Ovary (tissue), 9 donors: ENCODE results near the gene FRMPD2. TPM values are rescaled to one million over a fixed set of nuclear protein-coding genes. Genes with fewer than 3 reads are reported as not detected.

Experiments
- DNase-seq, 5 donors: peaks; one replicate each; pipeline ENCODE4 v3.0.0-alpha.2; 2019 to 2020
- H3K27ac ChIP-seq, 2 donors: fragments of 200-600 bp; one replicate each; pipeline versions ENCODE4 v1.5.1 to v1.8.0; 2019 to 2022
- H3K27me3 ChIP-seq: fragments of 200-600 bp; one replicate; pipeline ENCODE4 v1.8.0; 2022
- H3K36me3 ChIP-seq: fragments of 200-600 bp; sonication (generic); one replicate; pipeline ENCODE4 v1.5.1; 2019
- H3K4me1 ChIP-seq: one replicate; pipeline ENCODE4 v1.8.1; 2013; ENCODE audit warnings: mild to moderate bottlenecking, moderate library complexity; ENCODE audit not compliant: insufficient read depth
- H3K4me3 ChIP-seq: fragments of 200-600 bp; sonication (generic); one replicate; pipeline ENCODE4 v1.5.1; 2017
- H3K9me3 ChIP-seq, 2 donors: fragments of 200-600 bp in 1 of 2; sonication (generic) in 1 of 2; one replicate each; pipeline versions ENCODE4 v1.5.1 to v1.8.1; 2013 to 2019; ENCODE audit warnings: mild to moderate bottlenecking in 1 of 2, moderate library complexity in 1 of 2
- EP300 ChIP-seq: sonication (generic); formaldehyde crosslinking; IDR thresholded peaks from one replicate; pipeline ENCODE4 v1.6.1; 2017; ENCODE audit warnings: antibody characterized with exemption
- POLR2A ChIP-seq: fragments of 450-650 bp; IDR thresholded peaks from one replicate; pipeline ENCODE4 v1.6.1; 2017; ENCODE audit warnings: antibody characterized with exemption, mild to moderate bottlenecking, moderate library complexity
- WGBS, 3 donors: extraction: QIAGEN DNeasy Blood & Tissue Kit in 1 of 3; methylation state at CpG; one replicate each; pipeline versions ENCODE4 v1.1.5 to v1.1.7; 2013 to 2017; 5-methylcytosine and 5-hydroxymethylcytosine counted together
- intact Hi-C, 4 donors: fragments of 100-400 bp; cut with DNase I; formaldehyde crosslinking; loops; one replicate each; pipeline versions ENCODE4 v1.11.0 to v1.15.1; 2022 to 2023
- polyA plus RNA-seq, 2 donors: library from polyadenylated mRNA; stranded (reverse); fragments of 200-250 nt in 1 of 2; fragments of 350-450 nt in 1 of 2; fragmentation: Illumina TruSeq in 1 of 2; extraction: RNeasy Lipid Tissue Mini Kit (QIAGEN cat#74804) in 1 of 2; gene quantifications; one replicate each; pipeline ENCODE4 v1.2.3, GENCODE V29; 2013 to 2014
- total RNA-seq, 7 donors: library from RNA; depleted of rRNA in 2 of 7; stranded (reverse); fragments of >200 nt in 2 of 7; fragmentation: NEBNext Ultra II Directional in 3 of 7; extraction: Animal tissue kit (Norgen Biotek cat#: 25700) in 3 of 7; gene quantifications; one replicate each; pipeline versions ENCODE4 v1.1.0 to v1.2.4, GENCODE V29; 2016 to 2023
- TF ChIP-seq, protein P1 (sequence below), 3 donors: fragments of 450-650 bp in 2 of 3; fragments of 200-600 bp in 1 of 3; IDR thresholded peaks; one replicate each; pipeline versions ENCODE4 v1.5.1 to v1.8.0; 2016 to 2022; ENCODE audit warnings: antibody characterized with exemption in 3 of 3, mild to moderate bottlenecking in 1 of 3
- donor health status: DM: no; HTN: no; CAD: no; lungs with moderate emphysema.
- donor health status: DM: no; HTN: no; CAD: no.
- donor health status: Bipolar disorder and iron deficiency.
- donor health status: DM: yes; HTN: yes; CAD: no.
- donor health status: DM: no; HTN: no; CAD: no.
- donor health status: DM: yes; HTN: yes; CAD: no.

The FRMPD2 gene
- total and polyA plus RNA-seq, 9 donors: 0.15 to 11.8 (median 0.69) TPM; not detected in 3

DNA sequence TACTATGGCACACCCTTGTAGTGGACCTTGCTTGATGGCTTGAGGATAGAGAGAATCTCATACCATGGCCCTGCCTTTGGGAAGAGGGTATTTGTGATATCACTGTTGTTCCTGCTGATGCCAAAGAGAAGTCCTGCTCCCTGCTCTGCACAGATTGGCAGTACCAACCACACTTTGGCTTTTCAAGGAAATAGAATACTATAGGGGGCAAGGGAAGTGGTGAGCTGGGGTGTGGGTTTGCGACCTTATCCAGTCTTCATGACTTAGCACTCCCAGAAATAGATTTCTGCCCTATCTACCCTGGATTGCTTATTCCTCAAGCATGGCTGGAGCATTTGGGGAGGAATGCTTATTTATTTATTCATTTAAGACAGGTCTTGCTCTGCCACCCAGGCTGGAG, 25.2 kb upstream of the FRMPD2 start:
- Histone ChIP-seq H3K36me3 (no peaks in the 10 kb centered on the region), H3K27me3 (no peaks in the 10 kb centered on the region), H3K4me3 (no peak overlapping the region), H3K27ac (no peak overlapping the region), H3K4me1 (no peaks in the 10 kb centered on the region), H3K9me3 (no peaks in the 10 kb centered on the region)
- TF ChIP-seq, protein P1, sequence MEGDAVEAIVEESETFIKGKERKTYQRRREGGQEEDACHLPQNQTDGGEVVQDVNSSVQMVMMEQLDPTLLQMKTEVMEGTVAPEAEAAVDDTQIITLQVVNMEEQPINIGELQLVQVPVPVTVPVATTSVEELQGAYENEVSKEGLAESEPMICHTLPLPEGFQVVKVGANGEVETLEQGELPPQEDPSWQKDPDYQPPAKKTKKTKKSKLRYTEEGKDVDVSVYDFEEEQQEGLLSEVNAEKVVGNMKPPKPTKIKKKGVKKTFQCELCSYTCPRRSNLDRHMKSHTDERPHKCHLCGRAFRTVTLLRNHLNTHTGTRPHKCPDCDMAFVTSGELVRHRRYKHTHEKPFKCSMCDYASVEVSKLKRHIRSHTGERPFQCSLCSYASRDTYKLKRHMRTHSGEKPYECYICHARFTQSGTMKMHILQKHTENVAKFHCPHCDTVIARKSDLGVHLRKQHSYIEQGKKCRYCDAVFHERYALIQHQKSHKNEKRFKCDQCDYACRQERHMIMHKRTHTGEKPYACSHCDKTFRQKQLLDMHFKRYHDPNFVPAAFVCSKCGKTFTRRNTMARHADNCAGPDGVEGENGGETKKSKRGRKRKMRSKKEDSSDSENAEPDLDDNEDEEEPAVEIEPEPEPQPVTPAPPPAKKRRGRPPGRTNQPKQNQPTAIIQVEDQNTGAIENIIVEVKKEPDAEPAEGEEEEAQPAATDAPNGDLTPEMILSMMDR (IDR thresholded peaks at IDR 0.05): no peak
- no peak for TF ChIP-seq POLR2A
- no peak for TF ChIP-seq EP300
- intact Hi-C loops: loop anchor here in 1 of 4 donors (10.0 kb wide), 1 partner anchor 1235 kb away; the partner anchor contains the start of gene ERCC6
- DNase-seq: no peak
- WGBS, 3 donors: 0 to 95% (median 68%) methylated on average over 1 of the region's 1 CpG

DNA sequence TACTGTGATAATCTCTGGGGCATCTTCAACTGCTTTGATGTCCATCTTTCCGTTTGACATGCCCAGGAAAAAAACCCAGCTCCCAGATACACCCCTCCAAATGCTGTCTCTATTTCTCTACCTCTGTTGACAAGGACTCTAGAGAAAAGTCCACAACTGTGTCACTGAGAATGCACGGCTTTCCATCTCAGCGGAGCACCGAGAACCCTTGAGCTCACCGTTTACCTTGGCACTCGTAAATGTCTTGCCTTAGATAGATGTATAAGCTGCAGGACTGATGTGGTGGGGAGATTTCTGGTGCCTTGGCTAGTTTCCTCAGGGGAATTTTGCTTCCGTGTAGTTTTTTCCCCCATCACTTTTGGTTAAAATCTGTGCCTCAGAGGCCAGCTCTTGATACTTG, 24.6 kb upstream of the FRMPD2 start:
- H3K27me3 ChIP-seq: no peaks in the 10 kb centered on the region
- H3K4me1 ChIP-seq: no peaks in the 10 kb centered on the region
- 74 to 84% (median 80%) methylated on average over 7 of the region's 7 CpGs for WGBS, 3 donors
- DNase-seq: no peak
- H3K9me3 ChIP-seq: no peaks in the 10 kb centered on the region
- no peaks in the 10 kb centered on the region for H3K36me3 ChIP-seq
- no peak overlapping the region for H3K4me3 ChIP-seq
- intact Hi-C loops: no loop called here
- H3K27ac ChIP-seq: no peak overlapping the region
- TF ChIP-seq, protein P1 (IDR thresholded peaks at IDR 0.05): no peak
- TF ChIP-seq POLR2A (no peak), EP300 (no peak)

DNA sequence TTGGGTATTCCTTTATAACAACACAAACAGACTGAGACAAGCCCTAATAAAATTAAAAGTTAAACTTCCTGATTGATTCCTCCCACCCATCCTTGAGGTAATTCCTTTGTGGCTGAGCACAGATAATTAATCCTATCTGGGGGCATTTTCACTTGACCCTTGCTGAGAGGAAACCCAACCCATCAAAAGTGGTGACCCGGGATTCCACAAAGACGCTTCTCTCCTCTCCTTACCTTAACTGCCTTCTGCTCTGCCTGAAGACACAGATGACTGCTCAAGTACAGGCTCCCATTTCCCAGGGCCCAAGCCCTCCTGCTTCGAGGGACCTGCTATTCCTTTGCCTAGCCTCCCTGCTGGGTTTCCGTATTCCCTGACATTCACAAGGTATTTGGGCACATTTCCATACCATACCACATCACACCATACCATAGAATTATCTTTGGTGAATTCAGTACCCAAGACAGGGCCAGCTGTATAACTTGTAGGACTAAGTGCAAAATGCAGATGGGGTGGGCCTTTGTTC, 22.1 kb upstream of the FRMPD2 start:
- no peaks in the 10 kb centered on the region for H3K4me1 ChIP-seq
- TF ChIP-seq EP300 (no peak), POLR2A (no peak)
- TF ChIP-seq, protein P1 (IDR thresholded peaks at IDR 0.05): no peak
- H3K36me3 ChIP-seq: no peaks in the 10 kb centered on the region
- DNase-seq: no peak
- no peak overlapping the region for H3K27ac ChIP-seq
- intact Hi-C loops: no loop called here
- no peak overlapping the region for H3K4me3 ChIP-seq
- 72 to 79% (median 77%) methylated on average over 4 of the region's 4 CpGs for WGBS, 3 donors
- no peaks in the 10 kb centered on the region for H3K27me3 ChIP-seq
- H3K9me3 ChIP-seq: no peaks in the 10 kb centered on the region

DNA sequence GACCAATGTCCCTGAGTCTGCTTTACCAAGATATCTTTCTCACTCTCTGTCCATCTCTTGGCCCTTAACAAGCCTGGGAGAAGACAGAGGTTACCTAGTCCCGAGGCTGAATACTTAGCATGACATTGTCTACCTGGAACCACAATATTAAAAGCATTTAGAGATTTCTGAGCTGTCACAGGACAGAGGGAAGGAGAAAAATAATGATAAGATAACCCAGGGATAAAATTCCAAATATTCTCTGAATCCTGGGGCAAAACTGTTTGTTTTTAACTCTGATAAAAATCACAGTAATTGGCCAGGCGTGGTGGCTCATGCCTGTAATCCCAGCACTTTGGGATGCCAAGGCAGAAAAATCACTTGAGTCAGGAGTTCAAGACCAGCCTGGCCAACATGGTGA, 19.9 kb upstream of the FRMPD2 start:
- no peaks in the 10 kb centered on the region for H3K27me3 ChIP-seq
- no peak for DNase-seq
- H3K9me3 ChIP-seq: no peaks in the 10 kb centered on the region
- H3K36me3 ChIP-seq: no peaks in the 10 kb centered on the region
- 79 to 85% (median 81%) methylated on average over 2 of the region's 2 CpGs for WGBS, 3 donors
- no peak overlapping the region for H3K4me3 ChIP-seq
- no peak overlapping the region for H3K27ac ChIP-seq
- TF ChIP-seq, protein P1 (IDR thresholded peaks at IDR 0.05): no peak
- TF ChIP-seq EP300 (no peak), POLR2A (no peak)
- intact Hi-C loops: no loop called here
- no peaks in the 10 kb centered on the region for H3K4me1 ChIP-seq
